Epithelial cell of esophagus (primary cell): ENCODE data around the gene STRIP1.
"Not testable (repeated sequence)": the region's sequence is repeated elsewhere in the genome, so short reads cannot be mapped to it uniquely, and the experiment has no call there.

ENCODE experiments used
- DNase-seq: peaks from one replicate; pipeline ENCODE4 v3.0.0; 2010; ENCODE audit warnings: low read depth
- H3K4me3 ChIP-seq: 2 replicates; pipeline ENCODE4 v1.5.1; 2011; ENCODE audit warnings: mild to moderate bottlenecking, low read length, control low read depth
- TF ChIP-seq, protein P1 (sequence below): IDR thresholded peaks from 2 replicates; pipeline ENCODE4 v1.5.1; 2011; ENCODE audit warnings: low read depth, mild to moderate bottlenecking, low read length, control low read depth, inconsistent platforms; ENCODE audit not compliant: insufficient read depth; ENCODE audit errors: missing control alignments

The STRIP1 gene

DNA sequence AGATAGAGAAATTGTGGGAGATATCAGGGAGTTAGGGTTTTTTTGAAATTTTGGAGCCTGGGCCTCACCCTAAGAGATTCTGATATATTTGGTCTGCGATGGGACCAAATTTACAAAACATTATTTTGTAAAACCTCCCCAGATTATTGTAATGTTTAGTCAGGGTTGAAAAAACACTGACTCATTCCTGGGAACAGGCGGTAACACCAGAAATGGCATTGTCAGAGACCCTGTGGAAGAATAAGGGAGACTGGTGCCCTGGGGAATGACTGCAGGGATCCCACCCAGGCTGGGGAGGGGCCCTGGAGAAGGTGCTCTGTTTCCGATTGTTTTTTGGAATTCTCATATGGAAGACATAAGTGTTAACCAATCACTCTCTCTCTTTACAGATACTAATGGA, 13.1 kb upstream of the STRIP1 start:
- TF ChIP-seq, protein P1, sequence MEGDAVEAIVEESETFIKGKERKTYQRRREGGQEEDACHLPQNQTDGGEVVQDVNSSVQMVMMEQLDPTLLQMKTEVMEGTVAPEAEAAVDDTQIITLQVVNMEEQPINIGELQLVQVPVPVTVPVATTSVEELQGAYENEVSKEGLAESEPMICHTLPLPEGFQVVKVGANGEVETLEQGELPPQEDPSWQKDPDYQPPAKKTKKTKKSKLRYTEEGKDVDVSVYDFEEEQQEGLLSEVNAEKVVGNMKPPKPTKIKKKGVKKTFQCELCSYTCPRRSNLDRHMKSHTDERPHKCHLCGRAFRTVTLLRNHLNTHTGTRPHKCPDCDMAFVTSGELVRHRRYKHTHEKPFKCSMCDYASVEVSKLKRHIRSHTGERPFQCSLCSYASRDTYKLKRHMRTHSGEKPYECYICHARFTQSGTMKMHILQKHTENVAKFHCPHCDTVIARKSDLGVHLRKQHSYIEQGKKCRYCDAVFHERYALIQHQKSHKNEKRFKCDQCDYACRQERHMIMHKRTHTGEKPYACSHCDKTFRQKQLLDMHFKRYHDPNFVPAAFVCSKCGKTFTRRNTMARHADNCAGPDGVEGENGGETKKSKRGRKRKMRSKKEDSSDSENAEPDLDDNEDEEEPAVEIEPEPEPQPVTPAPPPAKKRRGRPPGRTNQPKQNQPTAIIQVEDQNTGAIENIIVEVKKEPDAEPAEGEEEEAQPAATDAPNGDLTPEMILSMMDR = no peak
- DNase-seq = no peak

DNA sequence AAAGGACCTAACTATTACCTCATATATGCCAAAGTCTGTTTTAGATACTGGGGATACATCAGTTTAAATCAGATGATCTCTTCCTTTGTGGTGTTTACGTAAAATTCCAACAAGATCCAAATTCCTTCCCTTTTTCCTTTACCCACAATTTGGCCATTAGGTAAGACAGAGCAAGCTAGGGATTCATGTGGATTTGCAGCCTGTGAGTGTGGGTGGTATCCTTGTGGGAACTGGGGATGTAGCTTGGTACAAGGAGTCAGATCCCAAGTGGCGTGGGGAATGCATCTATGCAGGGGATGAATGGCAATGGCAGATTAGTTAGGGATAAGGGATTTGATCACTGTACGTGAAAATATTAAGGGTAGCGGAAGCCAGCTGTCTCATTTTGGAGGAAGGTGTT, 9.8 kb upstream of the STRIP1 start:
- DNase-seq = no peak
- TF ChIP-seq, protein P1 = no peak
- no peak overlapping the region for H3K4me3 ChIP-seq

More for the DNA sequence above, 13.1 kb upstream of the STRIP1 start:
- H3K4me3 ChIP-seq = no peak overlapping the region

DNA sequence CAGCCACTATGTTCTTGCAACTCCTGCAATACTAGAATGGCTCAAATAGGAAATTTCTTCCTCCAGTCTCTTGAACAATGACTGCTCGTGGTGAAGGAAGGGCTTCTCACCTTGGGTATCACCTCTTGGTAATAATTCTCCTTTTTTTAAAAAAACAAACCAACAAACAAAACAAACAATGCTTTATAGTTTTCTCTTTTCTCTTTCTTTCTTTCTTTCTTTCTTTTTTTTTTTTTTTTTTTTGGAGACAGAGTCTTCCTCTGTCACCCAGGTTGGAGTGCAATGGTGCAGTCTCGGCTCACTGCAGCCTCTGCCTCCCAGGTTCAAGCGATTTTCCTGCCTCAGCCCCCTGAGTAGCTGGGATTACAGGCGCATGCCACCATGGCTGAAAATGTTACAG, 3.7 kb upstream of the STRIP1 start:
- DNase-seq, H3K4me3 ChIP-seq: not testable (repeated sequence)

DNA sequence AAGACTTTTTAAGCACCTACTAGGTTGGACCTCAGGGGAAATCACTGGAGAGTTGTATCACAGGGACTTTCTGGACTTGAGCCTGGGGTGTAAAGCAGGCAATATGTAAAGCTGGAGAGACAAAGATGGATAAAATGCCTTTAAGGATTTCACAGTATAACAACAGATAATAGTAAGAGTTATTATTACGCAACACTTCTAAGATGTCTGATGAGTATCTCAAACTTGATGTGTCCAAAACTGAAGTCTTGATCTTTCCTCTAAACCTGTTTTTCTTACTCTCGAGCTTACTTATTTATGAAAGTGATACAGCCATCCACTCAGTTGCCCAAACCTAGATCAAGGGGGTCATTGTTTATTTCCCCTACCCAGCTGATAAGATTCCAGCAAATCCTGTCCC, 2.1 kb upstream of the STRIP1 start:
- TF ChIP-seq, protein P1 = no peak
- H3K4me3 ChIP-seq = no peak overlapping the region
- no peak for DNase-seq

DNA sequence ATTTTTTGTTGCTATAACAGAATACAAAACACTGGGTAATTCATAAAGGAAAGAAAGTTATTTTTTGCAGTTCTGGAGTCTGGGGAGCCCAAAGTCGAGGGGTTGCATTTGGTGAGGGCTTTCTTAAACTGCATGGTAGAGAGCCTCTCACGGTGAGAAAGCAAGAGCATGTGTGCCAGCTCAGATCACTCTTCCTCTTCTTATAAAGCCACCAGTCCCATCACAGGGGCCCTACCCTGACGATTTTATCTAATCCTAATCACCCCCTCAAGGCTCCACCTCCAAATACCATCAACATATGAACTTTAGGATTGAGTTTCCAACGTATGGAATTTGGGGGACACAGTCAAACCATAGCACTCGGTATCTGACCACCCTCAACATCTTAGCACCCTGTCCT, 1.0 kb upstream of the STRIP1 start:
- TF ChIP-seq, protein P1 = no peak

DNA sequence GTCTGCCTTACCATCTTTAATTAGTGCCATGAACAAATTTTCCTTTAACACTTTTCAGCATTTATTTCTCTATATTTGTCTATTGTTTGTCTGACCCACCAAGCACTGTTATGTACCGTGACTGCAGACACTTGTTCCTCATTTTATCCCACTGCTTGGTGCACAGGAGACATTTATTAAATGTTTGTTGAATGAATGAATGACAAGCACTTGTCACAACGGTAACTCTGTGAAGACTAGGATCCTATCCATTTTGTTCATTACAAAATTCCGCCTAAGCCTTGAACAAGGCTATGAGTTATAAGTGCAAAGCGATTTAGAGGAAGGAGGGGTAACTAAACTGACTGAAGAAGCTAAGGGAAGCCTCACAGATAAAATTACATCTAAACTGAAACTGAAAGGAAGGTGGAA, 379 bp upstream of the STRIP1 start:
- H3K4me3 ChIP-seq = peak overlapping the region; percentile 77
- DNase-seq = no peak
- TF ChIP-seq, protein P1 = no peak

More for the DNA sequence above, 1.0 kb upstream of the STRIP1 start:
- DNase-seq = no peak
- H3K4me3 ChIP-seq = no peak overlapping the region

DNA sequence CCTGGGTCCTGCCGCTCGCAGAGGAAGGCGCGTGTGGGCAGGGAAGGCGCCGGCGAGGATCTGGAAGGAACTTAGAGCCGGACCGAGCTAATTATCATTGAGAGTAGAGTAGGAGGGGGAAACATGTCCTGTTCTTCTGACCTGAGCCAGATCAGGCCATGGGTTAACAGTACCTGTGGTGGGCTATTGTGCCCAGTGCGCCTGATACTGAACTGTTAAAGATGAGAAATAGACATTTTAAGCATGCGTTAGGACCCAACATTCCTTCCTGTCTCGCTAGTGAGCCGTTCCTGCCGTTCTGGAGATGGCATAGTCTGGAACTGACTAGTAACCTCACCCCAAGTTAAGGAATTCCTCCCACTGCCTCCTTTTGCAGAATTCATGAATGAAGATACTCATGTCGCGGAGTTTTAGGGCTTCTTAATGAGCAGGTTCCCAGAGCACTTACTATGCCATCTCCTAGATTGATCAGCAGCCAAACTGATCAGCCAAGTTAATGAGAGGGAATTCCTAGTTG, 870 bp downstream of the STRIP1 start:
- DNase-seq = peak; percentile 38
- H3K4me3 ChIP-seq = peak overlapping the region; percentile 77
- TF ChIP-seq, protein P1 = no peak
